Neuron (in vitro differentiated cells): ENCODE data around the gene CCSAP.

ENCODE experiments used
- H2AFZ ChIP-seq: one replicate; pipeline ENCODE4 v1.6.1; 2013; ENCODE audit warnings: low read depth, mild to moderate bottlenecking, inconsistent platforms, low read length, moderate library complexity
- H3K27me3 ChIP-seq: one replicate; pipeline ENCODE4 v1.6.1; 2013; ENCODE audit warnings: low read length; ENCODE audit not compliant: insufficient read depth
- H3K36me3 ChIP-seq: one replicate; pipeline ENCODE4 v1.6.1; 2013; ENCODE audit warnings: low read length; ENCODE audit not compliant: insufficient read depth
- H3K4me1 ChIP-seq: one replicate; pipeline ENCODE4 v1.6.1; 2013; ENCODE audit warnings: low read length; ENCODE audit not compliant: insufficient read depth
- H3K4me3 ChIP-seq: 2 replicates; pipeline ENCODE4 v1.5.1; 2013; ENCODE audit warnings: mild to moderate bottlenecking, low read length, moderate library complexity
- H3K9me3 ChIP-seq: one replicate; pipeline ENCODE4 v1.6.1; 2013; ENCODE audit warnings: low read length

Gene CCSAP

GRCh38 chr1:229286099-229286766 is 56.6 kb downstream of the CCSAP start:
- H2AFZ ChIP-seq = no peak overlapping the region
- H3K36me3 ChIP-seq = peaks cover 15% of the 10 kb centered on the region
- no peaks in the 10 kb centered on the region for H3K4me1 ChIP-seq
- H3K27me3 ChIP-seq = no peaks in the 10 kb centered on the region
- no peak overlapping the region for H3K4me3 ChIP-seq
- peaks cover 2% of the 10 kb centered on the region for H3K9me3 ChIP-seq

DNA sequence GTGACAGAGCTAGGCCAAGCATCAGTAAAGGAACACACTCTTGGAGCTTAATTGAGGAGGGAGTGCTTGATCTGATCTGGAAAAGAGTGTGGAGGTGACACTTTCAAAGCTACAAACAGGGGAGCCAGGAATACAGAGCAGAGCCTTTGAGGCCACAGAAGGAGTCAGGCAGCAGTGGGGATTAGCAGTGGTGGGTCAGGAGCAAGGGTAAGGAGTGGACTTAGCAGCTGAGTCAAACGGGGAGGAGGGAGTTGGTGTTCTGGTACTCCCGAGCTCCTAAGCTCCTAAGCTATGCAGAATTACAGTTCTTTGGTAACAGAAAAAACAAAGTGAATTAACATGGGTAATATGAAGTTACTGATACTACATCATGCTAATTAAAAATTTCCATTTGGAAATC is 57.4 kb downstream of the CCSAP start:
- peaks cover 10% of the 10 kb centered on the region for H3K36me3 ChIP-seq
- H3K4me1 ChIP-seq = no peaks in the 10 kb centered on the region
- no peaks in the 10 kb centered on the region for H3K27me3 ChIP-seq
- no peak overlapping the region for H2AFZ ChIP-seq
- H3K9me3 ChIP-seq = peaks cover 2% of the 10 kb centered on the region
- H3K4me3 ChIP-seq = no peak overlapping the region

DNA sequence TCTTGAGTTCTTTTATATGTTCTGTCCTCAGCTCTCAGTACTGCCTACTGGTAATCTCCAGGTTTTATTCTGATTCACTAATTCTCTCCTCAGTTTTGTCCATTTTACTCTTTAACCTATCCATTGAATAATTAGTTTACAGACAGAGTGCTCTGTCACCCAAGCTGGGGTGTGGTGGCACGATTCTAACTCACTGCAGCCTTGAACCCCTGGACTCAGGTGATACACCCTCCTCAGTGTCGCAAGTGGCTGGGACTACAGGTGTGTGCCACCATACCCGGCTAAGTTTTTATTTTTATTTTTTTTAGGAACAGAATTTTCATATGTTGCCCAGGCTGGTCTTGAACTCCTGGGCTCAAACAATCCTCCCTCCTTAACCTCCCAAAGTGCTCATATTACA is 58.0 kb downstream of the CCSAP start:
- Histone ChIP-seq H3K27me3 (no peaks in the 10 kb centered on the region), H3K36me3 (peaks cover 8% of the 10 kb centered on the region), H2AFZ (no peak overlapping the region), H3K9me3 (peaks cover 2% of the 10 kb centered on the region), H3K4me1 (no peaks in the 10 kb centered on the region), H3K4me3 (no peak overlapping the region)

- Histone ChIP-seq H3K36me3 (no peaks in the 10 kb centered on the region), H3K4me1 (no peaks in the 10 kb centered on the region), H3K27me3 (no peaks in the 10 kb centered on the region), H2AFZ (no peak overlapping the region), H3K4me3 (no peak overlapping the region), H3K9me3 (peaks cover 2% of the 10 kb centered on the region)
Measured at GRCh38 chr1:229283183-229283611, 59.6 kb downstream of the CCSAP start.

DNA sequence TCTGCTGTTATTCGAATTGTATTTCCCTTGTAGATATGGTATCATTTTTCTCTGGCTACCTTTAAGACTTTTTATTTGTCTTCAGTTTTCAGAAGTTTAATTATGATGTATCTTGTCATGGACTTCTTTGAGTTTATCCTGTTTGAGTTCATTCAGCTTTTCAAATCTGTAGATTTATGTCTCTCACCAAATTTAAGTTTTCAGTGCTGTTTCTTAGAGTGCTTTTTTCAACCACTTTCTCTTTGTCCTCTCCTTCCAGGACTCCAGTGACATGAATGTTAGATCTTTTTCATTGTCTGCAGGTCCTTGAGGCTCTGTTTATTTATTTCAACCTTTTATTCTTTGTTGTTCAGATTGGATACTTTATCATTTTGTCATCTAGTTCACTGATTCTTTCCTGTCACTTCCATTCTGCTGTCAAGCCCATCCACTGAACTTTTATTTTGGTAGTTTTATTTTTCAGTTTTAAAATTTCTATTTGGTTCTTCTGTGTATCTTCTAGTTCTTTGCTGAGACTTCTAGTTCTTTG is 60.5 kb downstream of the CCSAP start:
- no peaks in the 10 kb centered on the region for H3K27me3 ChIP-seq
- peaks cover 2% of the 10 kb centered on the region for H3K9me3 ChIP-seq
- no peaks in the 10 kb centered on the region for H3K4me1 ChIP-seq
- no peak overlapping the region for H2AFZ ChIP-seq
- H3K4me3 ChIP-seq = no peak overlapping the region
- peaks cover under 1% of the 10 kb centered on the region for H3K36me3 ChIP-seq

DNA sequence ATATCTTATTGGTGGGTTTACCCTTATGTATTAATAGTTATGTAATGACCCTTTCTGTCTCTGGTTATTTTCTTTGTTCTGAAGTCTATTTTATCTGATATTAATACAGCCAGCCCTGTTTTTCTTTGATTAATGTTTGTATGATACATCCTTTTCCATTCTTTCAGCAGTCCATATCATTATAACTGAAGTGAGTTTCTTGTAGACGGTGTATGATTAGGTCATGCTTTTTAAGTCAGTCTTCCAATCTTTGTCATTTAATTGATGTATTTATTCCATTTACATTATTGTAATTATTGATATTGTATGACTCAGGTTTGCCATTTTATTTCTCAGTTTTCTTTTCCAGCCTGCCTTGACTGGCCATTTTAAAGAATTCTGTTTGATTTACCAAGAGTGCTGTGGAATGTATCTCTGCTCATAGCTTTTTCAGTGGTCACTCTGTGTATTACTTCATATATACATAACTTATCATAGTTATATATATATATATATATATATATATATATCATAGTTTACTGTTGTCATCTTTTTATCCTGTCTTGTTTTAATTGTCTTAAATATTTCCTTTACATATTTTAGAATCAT is 61.4 kb downstream of the CCSAP start:
- Histone ChIP-seq H3K27me3 (no peaks in the 10 kb centered on the region), H3K4me1 (no peaks in the 10 kb centered on the region), H3K4me3 (no peak overlapping the region), H3K36me3 (peaks cover 4% of the 10 kb centered on the region), H3K9me3 (peaks cover 2% of the 10 kb centered on the region), H2AFZ (no peak overlapping the region)

DNA sequence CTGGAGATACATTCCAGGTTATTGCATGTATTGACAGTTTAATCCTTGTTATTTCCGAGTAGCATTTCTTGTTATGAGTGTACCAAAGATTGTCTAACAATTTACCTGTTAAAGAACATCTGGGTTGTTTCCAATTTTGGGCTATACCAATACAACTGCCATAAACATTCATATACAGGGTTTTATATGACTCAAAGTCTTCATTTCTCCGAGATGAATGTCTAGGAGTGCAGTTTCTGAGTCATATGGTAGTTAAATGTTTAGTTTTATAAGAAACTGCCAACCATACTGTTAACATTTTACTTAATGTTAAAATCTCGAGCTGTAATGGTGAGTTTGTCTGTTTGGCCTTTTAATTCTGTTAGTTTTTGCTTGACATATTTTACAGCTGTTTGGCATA is 61.9 kb downstream of the CCSAP start:
- Histone ChIP-seq H3K4me3 (no peak overlapping the region), H3K36me3 (peaks cover 4% of the 10 kb centered on the region), H3K9me3 (peaks cover 2% of the 10 kb centered on the region), H3K27me3 (no peaks in the 10 kb centered on the region), H3K4me1 (no peaks in the 10 kb centered on the region), H2AFZ (no peak overlapping the region)

- Histone ChIP-seq H3K9me3 (peaks cover 2% of the 10 kb centered on the region), H2AFZ (no peak overlapping the region), H3K36me3 (peaks cover 4% of the 10 kb centered on the region), H3K4me1 (no peaks in the 10 kb centered on the region), H3K27me3 (no peaks in the 10 kb centered on the region), H3K4me3 (no peak overlapping the region)
Measured at GRCh38 chr1:229280037-229280828, 62.6 kb downstream of the CCSAP start.

DNA sequence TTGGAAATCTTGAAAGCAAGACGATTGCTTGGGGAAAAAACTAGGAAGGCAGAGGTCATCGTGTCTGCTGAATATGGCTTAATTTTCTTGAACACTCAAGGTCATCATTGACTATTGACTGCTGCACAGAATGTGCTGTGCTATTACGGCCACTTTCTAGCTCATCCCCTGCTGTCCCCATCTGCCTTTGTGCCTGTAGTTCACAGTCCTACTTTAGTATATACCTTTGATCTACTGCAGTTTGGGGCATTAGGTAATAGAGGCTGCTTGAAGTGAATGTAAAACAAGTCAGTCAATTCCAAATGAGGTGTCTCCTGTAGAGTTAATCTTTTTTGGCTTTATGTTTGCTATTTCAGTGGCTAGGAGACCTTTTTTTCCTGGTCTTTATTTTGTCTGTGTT is 63.6 kb downstream of the CCSAP start:
- H3K36me3 ChIP-seq = peaks cover 4% of the 10 kb centered on the region
- H2AFZ ChIP-seq = no peak overlapping the region
- peaks cover 2% of the 10 kb centered on the region for H3K9me3 ChIP-seq
- H3K27me3 ChIP-seq = no peaks in the 10 kb centered on the region
- no peak overlapping the region for H3K4me3 ChIP-seq
- H3K4me1 ChIP-seq = no peaks in the 10 kb centered on the region

GRCh38 chr1:229278120-229278741 is 64.6 kb downstream of the CCSAP start:
- peaks cover 8% of the 10 kb centered on the region for H3K4me1 ChIP-seq

GRCh38 chr1:229275005-229275404 is 67.8 kb downstream of the CCSAP start:
- no peak overlapping the region for H3K4me3 ChIP-seq
- no peaks in the 10 kb centered on the region for H3K27me3 ChIP-seq
- H3K9me3 ChIP-seq = no peaks in the 10 kb centered on the region
- H2AFZ ChIP-seq = no peak overlapping the region
- H3K4me1 ChIP-seq = peaks cover 24% of the 10 kb centered on the region
- peaks cover 4% of the 10 kb centered on the region for H3K36me3 ChIP-seq

More at GRCh38 chr1:229278120-229278741, 64.6 kb downstream of the CCSAP start:
- H3K36me3 ChIP-seq = peaks cover 4% of the 10 kb centered on the region
- no peak overlapping the region for H2AFZ ChIP-seq
- peaks cover 2% of the 10 kb centered on the region for H3K9me3 ChIP-seq
- H3K4me3 ChIP-seq = no peak overlapping the region
- H3K27me3 ChIP-seq = no peaks in the 10 kb centered on the region

- Histone ChIP-seq H3K27me3 (no peaks in the 10 kb centered on the region), H3K36me3 (peaks cover 4% of the 10 kb centered on the region), H2AFZ (no peak overlapping the region), H3K4me1 (peaks cover 24% of the 10 kb centered on the region), H3K4me3 (no peak overlapping the region), H3K9me3 (no peaks in the 10 kb centered on the region)
Measured at GRCh38 chr1:229273507-229274232, 69.2 kb downstream of the CCSAP start.
